K562 (cell line): ENCODE results near the gene LZTR1. TPM values are rescaled to one million over a fixed set of nuclear protein-coding genes. Genes with fewer than 3 reads are reported as not detected.
A peak's percentile ranks its signal among the peaks of the same experiment; 100 is the strongest.

Source experiments
- HNRNPUL1 ChIP-seq: fragments of 200-400 bp; formaldehyde crosslinking; IDR thresholded peaks from 2 replicates; pipeline ENCODE4 v1.6.1; 2017; ENCODE audit warnings: low read length
- MCM3 ChIP-seq: fragments of 450-650 bp; IDR thresholded peaks from 2 replicates; pipeline ENCODE4 v1.6.1; 2016
- MYBL2 ChIP-seq, 2 experiments: fragments of 450-650 bp in 1 of 2; sonication (generic) in 1 of 2; formaldehyde crosslinking in 1 of 2; IDR thresholded peaks; 2 replicates each; pipeline versions ENCODE4 v1.6.1 to v1.8.1; 2017 to 2022; ENCODE audit warnings: borderline replicate concordance in 1 of 2, inconsistent platforms in 1 of 2, low read depth in 1 of 2, mild to moderate bottlenecking in 1 of 2, missing genetic modification reagents in 1 of 2, moderate library complexity in 1 of 2
- PHB2 ChIP-seq: fragments of 450-650 bp; IDR thresholded peaks from 2 replicates; pipeline ENCODE4 v1.6.1; 2017; ENCODE audit warnings: low read depth
- POLR2A ChIP-seq: fragments of 450-650 bp; conservative IDR thresholded peaks from 2 replicates; pipeline ENCODE4 v1.6.1; 2016
- POLR3A ChIP-seq: IDR thresholded peaks from 2 replicates; pipeline ENCODE4 v1.6.1; 2011; ENCODE audit warnings: borderline replicate concordance, mild to moderate bottlenecking, moderate library complexity; ENCODE audit not compliant: insufficient read length, insufficient read depth; ENCODE audit errors: extremely low read depth
- RUNX1 ChIP-seq: sonication (generic); IDR thresholded peaks from 2 replicates; pipeline ENCODE4 v1.6.1; 2016; ENCODE audit warnings: antibody characterized with exemption, low read depth
- SMARCB1 ChIP-seq: IDR thresholded peaks from 2 replicates; pipeline ENCODE4 v1.6.1; 2011; ENCODE audit warnings: improper control_type of control experiment, low read depth; ENCODE audit not compliant: insufficient read length
- TCF7L2 ChIP-seq: fragments of 150-350 bp; IDR thresholded peaks from 2 replicates; pipeline ENCODE4 v1.6.1; 2016; ENCODE audit warnings: low read depth, mild to moderate bottlenecking, low read length, moderate library complexity
- U2AF2 ChIP-seq: fragments of 200-400 bp; formaldehyde crosslinking; optimal IDR thresholded peaks from 2 replicates; pipeline ENCODE3; 2017; ENCODE audit warnings: low read depth, mild to moderate bottlenecking, low read length
- ZBTB1 ChIP-seq: sonication (generic); formaldehyde crosslinking; IDR thresholded peaks from 2 replicates; pipeline ENCODE4 v1.8.1; 2023; ENCODE audit warnings: missing genetic modification reagents, low read depth, mild to moderate bottlenecking, borderline replicate concordance
- ZNF77 ChIP-seq: fragments of 250-450 bp; sonication (Bioruptor Pico); IDR thresholded peaks from 2 replicates; pipeline ENCODE4 v1.5.0; 2020
- ZNF780A ChIP-seq: fragments of 250-450 bp; sonication (Bioruptor Pico); IDR thresholded peaks from 2 replicates; pipeline ENCODE4 v1.5.0; 2021; ENCODE audit warnings: mild to moderate bottlenecking
- ZNF830 ChIP-seq: fragments of 250-450 bp; sonication (Bioruptor Pico); IDR thresholded peaks from 2 replicates; pipeline ENCODE4 v1.5.0; 2021; ENCODE audit warnings: mild to moderate bottlenecking
- polyA plus RNA-seq, 8 experiments: library from polyadenylated mRNA; depleted of rRNA in 4 of 8; stranded (reverse) in 5 of 8; unstranded in 3 of 8; fragments of >200 nt; fragmentation: Nextera tagmentation in 2 of 8; fragmentation: Illumina TruSeq in 1 of 8; extraction: Ambion mirVana in 2 of 8; extraction: Trizol in 1 of 8; gene quantifications; 2 replicates each; pipeline versions ENCODE4 v1.2.1 to v1.2.3, GENCODE V29; 2011 to 2014; ENCODE audit warnings: inconsistent platforms in 1 of 8, missing spikeins in 1 of 8
- total RNA-seq, 7 experiments: library from RNA; depleted of rRNA in 6 of 7; stranded (reverse); fragments of >200 nt in 6 of 7; fragmentation: Illumina TruSeq in 2 of 7; extraction: Trizol in 2 of 7; gene quantifications; 2 replicates each; pipeline versions ENCODE4 v1.2.1 to v1.2.3, GENCODE V29; 2011 to 2021; ENCODE audit warnings: low replicate concordance in 1 of 7
- TF ChIP-seq, protein P1 (sequence below): sonication (generic); formaldehyde crosslinking; IDR thresholded peaks from 2 replicates; pipeline ENCODE4 v1.9.0; 2022; ENCODE audit warnings: mild to moderate bottlenecking, missing genetic modification reagents
- TF ChIP-seq, protein P2 (sequence below): sonication (generic); formaldehyde crosslinking; IDR thresholded peaks from 2 replicates; pipeline ENCODE4 v1.8.1; 2023; ENCODE audit warnings: mild to moderate bottlenecking, missing genetic modification reagents
- TF ChIP-seq, protein P3 (sequence below), 2 experiments: fragments of 450-650 bp in 1 of 2; sonication (generic) in 1 of 2; formaldehyde crosslinking; conservative IDR thresholded peaks; 2 replicates each; pipeline versions ENCODE4 v1.4.0 to v1.8.1; 2020 to 2022; ENCODE audit warnings: mild to moderate bottlenecking in 1 of 2, missing genetic modification reagents in 1 of 2
- TF ChIP-seq, protein P4 (sequence below): fragments of 250-450 bp; sonication (Bioruptor Pico); IDR thresholded peaks from 2 replicates; pipeline ENCODE4 v1.5.0; 2021
- TF ChIP-seq, protein P5 (sequence below), 2 experiments: IDR thresholded peaks; 2 replicates each; pipeline ENCODE4 v1.6.1; 2011; ENCODE audit warnings: borderline replicate concordance in 1 of 2, control low read depth in 1 of 2, low read depth in 1 of 2, low read length in 1 of 2, mild to moderate bottlenecking in 1 of 2, mixed read lengths in 1 of 2, moderate library complexity in 1 of 2; ENCODE audit not compliant: insufficient read depth in 1 of 2, insufficient read length in 1 of 2, poor library complexity in 1 of 2, severe bottlenecking in 1 of 2; ENCODE audit errors: extremely low read depth in 1 of 2

LZTR1 gene
- total and polyA plus RNA-seq, 9 of the 15 experiments (the other 6 are each of a cell fraction or from before 2014, with no cell fraction given), result 2.2 to 135 (median 63.0) TPM

DNA sequence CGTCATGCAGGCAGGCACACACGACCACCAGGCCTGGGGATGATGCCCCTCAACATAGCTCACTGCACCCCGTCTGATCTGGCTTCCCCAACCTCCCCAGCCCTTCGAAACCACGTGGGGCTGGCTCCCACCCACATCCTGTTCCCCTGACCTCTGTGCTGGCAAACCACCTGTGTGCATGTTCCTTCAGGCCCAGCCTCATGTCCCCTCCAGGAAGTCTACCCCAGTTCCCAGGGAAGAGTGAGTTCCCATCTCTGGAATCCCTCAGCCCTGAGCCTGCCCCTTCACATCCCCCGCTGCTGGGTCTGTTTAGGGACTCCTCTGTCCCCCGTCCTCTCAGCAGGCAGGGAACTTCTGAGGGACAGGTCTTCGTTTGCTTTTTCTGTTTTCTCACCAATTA is 43.2 kb downstream of the LZTR1 start (continued):
- no peak for TF ChIP-seq ZBTB1 (CRISPR knock-in tag)
- TF ChIP-seq, protein P1, sequence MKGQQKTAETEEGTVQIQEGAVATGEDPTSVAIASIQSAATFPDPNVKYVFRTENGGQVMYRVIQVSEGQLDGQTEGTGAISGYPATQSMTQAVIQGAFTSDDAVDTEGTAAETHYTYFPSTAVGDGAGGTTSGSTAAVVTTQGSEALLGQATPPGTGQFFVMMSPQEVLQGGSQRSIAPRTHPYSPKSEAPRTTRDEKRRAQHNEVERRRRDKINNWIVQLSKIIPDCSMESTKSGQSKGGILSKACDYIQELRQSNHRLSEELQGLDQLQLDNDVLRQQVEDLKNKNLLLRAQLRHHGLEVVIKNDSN (CRISPR knock-in tag), result peak; percentile 76
- no peak for TF ChIP-seq POLR2A
- TF ChIP-seq, protein P2, sequence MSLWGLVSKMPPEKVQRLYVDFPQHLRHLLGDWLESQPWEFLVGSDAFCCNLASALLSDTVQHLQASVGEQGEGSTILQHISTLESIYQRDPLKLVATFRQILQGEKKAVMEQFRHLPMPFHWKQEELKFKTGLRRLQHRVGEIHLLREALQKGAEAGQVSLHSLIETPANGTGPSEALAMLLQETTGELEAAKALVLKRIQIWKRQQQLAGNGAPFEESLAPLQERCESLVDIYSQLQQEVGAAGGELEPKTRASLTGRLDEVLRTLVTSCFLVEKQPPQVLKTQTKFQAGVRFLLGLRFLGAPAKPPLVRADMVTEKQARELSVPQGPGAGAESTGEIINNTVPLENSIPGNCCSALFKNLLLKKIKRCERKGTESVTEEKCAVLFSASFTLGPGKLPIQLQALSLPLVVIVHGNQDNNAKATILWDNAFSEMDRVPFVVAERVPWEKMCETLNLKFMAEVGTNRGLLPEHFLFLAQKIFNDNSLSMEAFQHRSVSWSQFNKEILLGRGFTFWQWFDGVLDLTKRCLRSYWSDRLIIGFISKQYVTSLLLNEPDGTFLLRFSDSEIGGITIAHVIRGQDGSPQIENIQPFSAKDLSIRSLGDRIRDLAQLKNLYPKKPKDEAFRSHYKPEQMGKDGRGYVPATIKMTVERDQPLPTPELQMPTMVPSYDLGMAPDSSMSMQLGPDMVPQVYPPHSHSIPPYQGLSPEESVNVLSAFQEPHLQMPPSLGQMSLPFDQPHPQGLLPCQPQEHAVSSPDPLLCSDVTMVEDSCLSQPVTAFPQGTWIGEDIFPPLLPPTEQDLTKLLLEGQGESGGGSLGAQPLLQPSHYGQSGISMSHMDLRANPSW (CRISPR knock-in tag), result 0 out of 2 replicates have a peak, but pooled peaks have one; percentile 27
- TF ChIP-seq TCF7L2, result no peak
- TF ChIP-seq, protein P3, sequence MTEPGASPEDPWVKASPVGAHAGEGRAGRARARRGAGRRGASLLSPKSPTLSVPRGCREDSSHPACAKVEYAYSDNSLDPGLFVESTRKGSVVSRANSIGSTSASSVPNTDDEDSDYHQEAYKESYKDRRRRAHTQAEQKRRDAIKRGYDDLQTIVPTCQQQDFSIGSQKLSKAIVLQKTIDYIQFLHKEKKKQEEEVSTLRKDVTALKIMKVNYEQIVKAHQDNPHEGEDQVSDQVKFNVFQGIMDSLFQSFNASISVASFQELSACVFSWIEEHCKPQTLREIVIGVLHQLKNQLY (CRISPR knock-in tag; conservative IDR thresholded peaks at IDR 0.05), result 0 out of 4 replicates have a peak, but pooled peaks of 1 of the 2 experiments have one; percentile 38
- TF ChIP-seq HNRNPUL1, result no peak
- TF ChIP-seq SMARCB1, result no peak
- TF ChIP-seq, protein P4, sequence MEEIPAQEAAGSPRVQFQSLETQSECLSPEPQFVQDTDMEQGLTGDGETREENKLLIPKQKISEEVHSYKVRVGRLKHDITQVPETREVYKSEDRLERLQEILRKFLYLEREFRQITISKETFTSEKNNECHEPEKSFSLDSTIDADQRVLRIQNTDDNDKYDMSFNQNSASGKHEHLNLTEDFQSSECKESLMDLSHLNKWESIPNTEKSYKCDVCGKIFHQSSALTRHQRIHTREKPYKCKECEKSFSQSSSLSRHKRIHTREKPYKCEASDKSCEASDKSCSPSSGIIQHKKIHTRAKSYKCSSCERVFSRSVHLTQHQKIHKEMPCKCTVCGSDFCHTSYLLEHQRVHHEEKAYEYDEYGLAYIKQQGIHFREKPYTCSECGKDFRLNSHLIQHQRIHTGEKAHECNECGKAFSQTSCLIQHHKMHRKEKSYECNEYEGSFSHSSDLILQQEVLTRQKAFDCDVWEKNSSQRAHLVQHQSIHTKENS, result no peak
- no peak for TF ChIP-seq U2AF2
- no peak for TF ChIP-seq ZNF77 (CRISPR knock-in tag)
- TF ChIP-seq MCM3, result no peak
- TF ChIP-seq ZNF830 (CRISPR knock-in tag), result 0 out of 2 replicates have a peak, but pooled peaks have one; percentile 31
- TF ChIP-seq, protein P5, sequence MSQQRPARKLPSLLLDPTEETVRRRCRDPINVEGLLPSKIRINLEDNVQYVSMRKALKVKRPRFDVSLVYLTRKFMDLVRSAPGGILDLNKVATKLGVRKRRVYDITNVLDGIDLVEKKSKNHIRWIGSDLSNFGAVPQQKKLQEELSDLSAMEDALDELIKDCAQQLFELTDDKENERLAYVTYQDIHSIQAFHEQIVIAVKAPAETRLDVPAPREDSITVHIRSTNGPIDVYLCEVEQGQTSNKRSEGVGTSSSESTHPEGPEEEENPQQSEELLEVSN (IDR thresholded peaks at IDR 0.05; ENCODE audit: borderline replicate concordance in 1 of 2, extremely low read depth in 1 of 2, insufficient read depth in 1 of 2, insufficient read length in 1 of 2, low read depth in 1 of 2, low read length in 1 of 2, poor library complexity in 1 of 2, severe bottlenecking in 1 of 2), result no peak
- TF ChIP-seq POLR3A, result no peak
- TF ChIP-seq RUNX1, result peak; percentile 25; the same call in 1 of the 2 replicates
- no peak for TF ChIP-seq MYBL2 (IDR thresholded peaks at IDR 0.05; ENCODE audit: low read depth)
- 0 out of 2 replicates have a peak, but pooled peaks have one; percentile 32 for TF ChIP-seq MYBL2 (CRISPR knock-in tag; IDR thresholded peaks at IDR 0.05; ENCODE audit: borderline replicate concordance)
- TF ChIP-seq PHB2, result no peak
- no peak for TF ChIP-seq ZNF780A (CRISPR knock-in tag)
